CD4-positive, alpha-beta memory T cell (primary cell): Measurements from ENCODE around the gene EPHB4. TPM values are rescaled to one million over a fixed set of nuclear protein-coding genes. Genes with fewer than 3 reads are reported as not detected.
A peak's percentile ranks its signal among the peaks of the same experiment; 100 is the strongest.

ENCODE experiments used
- CTCF ChIA-PET: fragments of 350-600 bp; sonication (Branson Sonifier 250); formaldehyde crosslinking; loops from one replicate; lab custom pipeline; 2021; ENCODE audit warnings: inconsistent platforms; ENCODE audit not compliant: partially characterized antibody; lab: Charles Lee
- POLR2A ChIA-PET: fragments of 350-600 bp; sonication (Branson Sonifier 250); formaldehyde crosslinking; loops from one replicate; lab custom pipeline; 2021; ENCODE audit not compliant: partially characterized antibody; lab: Charles Lee
- DNase-seq, 5 donors: peaks; one replicate each; pipeline versions ENCODE4 v3.0.0 to v3.0.0-alpha.2; 2020 to 2022; ENCODE audit warnings: mixed read lengths in 1 of 5
- H3K27ac ChIP-seq: one replicate; pipeline ENCODE4 v1.7.0; 2013; ENCODE audit warnings: low read depth, low read length
- H3K27me3 ChIP-seq: 2 replicates; pipeline ENCODE4 v1.7.0; 2013; ENCODE audit warnings: mild to moderate bottlenecking, low read length, moderate library complexity; ENCODE audit not compliant: insufficient read depth
- H3K36me3 ChIP-seq: 2 replicates; pipeline ENCODE4 v1.7.0; 2013; ENCODE audit warnings: mild to moderate bottlenecking, low read length, moderate library complexity; ENCODE audit not compliant: insufficient read depth
- H3K4me1 ChIP-seq: 2 replicates; pipeline ENCODE4 v1.7.0; 2013; ENCODE audit warnings: mild to moderate bottlenecking, low read length, moderate library complexity; ENCODE audit not compliant: insufficient read depth
- H3K4me3 ChIP-seq, 2 donors: one replicate each; pipeline ENCODE4 v1.7.0; 2013; ENCODE audit warnings: low read length in 2 of 2, mild to moderate bottlenecking in 1 of 2
- H3K9me3 ChIP-seq, 2 donors: one replicate each; pipeline ENCODE4 v1.7.0; 2013; ENCODE audit warnings: low read length in 2 of 2, control low read depth in 1 of 2; ENCODE audit not compliant: control insufficient read depth in 1 of 2
- H3K27ac Mint-ChIP-seq, 7 donors: one replicate each; pipeline ENCODE4 v1.8.0; 2020 to 2021; ENCODE audit warnings: mixed read lengths in 7 of 7, mild to moderate bottlenecking in 6 of 7, inconsistent platforms in 3 of 7, moderate library complexity in 3 of 7
- H3K27me3 Mint-ChIP-seq, 2 donors: one replicate each; pipeline ENCODE4 v1.8.0; 2020 to 2021; ENCODE audit warnings: mixed read lengths in 2 of 2
- H3K36me3 Mint-ChIP-seq, 2 donors: one replicate each; pipeline ENCODE4 v1.8.0; 2020 to 2021; ENCODE audit warnings: mixed read lengths in 2 of 2, inconsistent platforms in 1 of 2, mild to moderate bottlenecking in 1 of 2
- H3K4me1 Mint-ChIP-seq, 4 donors: one replicate each; pipeline ENCODE4 v1.8.0; 2020 to 2021; ENCODE audit warnings: mixed read lengths in 4 of 4, mild to moderate bottlenecking in 1 of 4
- H3K4me3 Mint-ChIP-seq, 8 donors: one replicate each; pipeline ENCODE4 v1.8.0; 2020 to 2021; ENCODE audit warnings: mixed read lengths in 8 of 8, mild to moderate bottlenecking in 7 of 8, moderate library complexity in 6 of 8, inconsistent platforms in 3 of 8
- H3K9me3 Mint-ChIP-seq, 8 donors: one replicate each; pipeline ENCODE4 v1.8.0; 2020 to 2021; ENCODE audit warnings: mixed read lengths in 8 of 8, mild to moderate bottlenecking in 5 of 8, inconsistent platforms in 3 of 8, moderate library complexity in 1 of 8
- intact Hi-C: fragments of 100-400 bp; cut with micrococcal nuclease; formaldehyde crosslinking; loops from one replicate; pipeline ENCODE4 v1.15.1; 2023
- polyA plus RNA-seq, 2 donors: library from polyadenylated mRNA; unstranded; fragments of 300-500 nt; fragmentation: Illumina TruSeq; gene quantifications; one replicate each; pipeline ENCODE4 v1.2.3, GENCODE V29; 2021
- total RNA-seq, 2 experiments: library from RNA; stranded (reverse); gene quantifications; one replicate each; pipeline ENCODE4 v1.2.3, GENCODE V29; 2021

Gene EPHB4
- total and polyA plus RNA-seq, 4 experiments from 2014 or later, result 0.08 to 5.2 (median 3.3) TPM; not detected in 1

GRCh38 chr7:100837099-100837836, 9.9 kb upstream of the EPHB4 start:
- H3K36me3 Mint-ChIP-seq, result no peaks in the 10 kb centered on the region
- H3K4me3 ChIP-seq, result peak overlapping the region in 1 of 2 donors; percentile 51
- peak overlapping the region; percentile 37 for H3K27ac ChIP-seq
- H3K36me3 ChIP-seq, result no peaks in the 10 kb centered on the region
- ChIA-PET CTCF (interaction anchor here (0.6 to 1.0 kb wide), 4 partner anchors 10 to 231 kb away, joined by 3 to 5 read pairs (median 4); partner anchors contain the start of gene SLC12A9), POLR2A (interaction anchor here (0.9 kb wide), 1 partner anchor 16 kb away, joined by 5 read pairs; the partner anchor contains the start of gene SLC12A9)
- peaks cover 0 to 2% of the 10 kb centered on the region in 2 donors for H3K27me3 Mint-ChIP-seq
- peaks cover 9% of the 10 kb centered on the region for H3K4me1 ChIP-seq
- H3K9me3 Mint-ChIP-seq, result no peaks in the 10 kb centered on the region
- intact Hi-C loops, result loop anchor here (1.0 to 5.0 kb wide), 3 partner anchors 15 to 131 kb away; partner anchors contain the start of genes POP7, SLC12A9 and UFSP1
- H3K27me3 ChIP-seq, result no peaks in the 10 kb centered on the region
- peaks cover 2 to 21% (median 7%) of the 10 kb centered on the region in 4 donors for H3K4me1 Mint-ChIP-seq
- H3K4me3 Mint-ChIP-seq, result peak overlapping the region; percentile 75 to 90 (median 85)
- H3K9me3 ChIP-seq, result no peaks in the 10 kb centered on the region
- DNase-seq, result peak; percentile 57 to 71 (median 65)
- H3K27ac Mint-ChIP-seq, result peak overlapping the region; percentile 64 to 92 (median 88)

GRCh38 chr7:100836812-100837098, 9.4 kb upstream of the EPHB4 start:
- peaks cover 0 to under 1% (median 0%) of the 10 kb centered on the region in 8 donors for H3K9me3 Mint-ChIP-seq
- intact Hi-C loops, result loop anchor here (1.0 to 5.0 kb wide), 3 partner anchors 16 to 130 kb away; partner anchors contain the start of genes POP7, SLC12A9 and UFSP1
- POLR2A ChIA-PET, result no interaction called here
- no peaks in the 10 kb centered on the region for H3K36me3 Mint-ChIP-seq
- Histone ChIP-seq H3K27ac (peak overlapping the region; percentile 37), H3K4me1 (peaks cover 9% of the 10 kb centered on the region), H3K4me3 (peak overlapping the region in 1 of 2 donors; percentile 51), H3K9me3 (no peaks in the 10 kb centered on the region), H3K36me3 (no peaks in the 10 kb centered on the region), H3K27me3 (no peaks in the 10 kb centered on the region)
- peaks cover 0 to 2% of the 10 kb centered on the region in 2 donors for H3K27me3 Mint-ChIP-seq
- peaks cover 2 to 21% (median 7%) of the 10 kb centered on the region in 4 donors for H3K4me1 Mint-ChIP-seq
- peak overlapping the region; percentile 75 to 90 (median 85) for H3K4me3 Mint-ChIP-seq
- H3K27ac Mint-ChIP-seq, result peak overlapping the region in 3 of 7 donors; percentile 78 to 91 (median 88)
- CTCF ChIA-PET, result no interaction called here
- no peak for DNase-seq

GRCh38 chr7:100835903-100836811, 8.8 kb upstream of the EPHB4 start:
- ChIA-PET POLR2A (interaction anchor here (1.3 kb wide), 1 partner anchor 16 kb away, joined by 3 read pairs; the partner anchor contains the start of gene SLC12A9), CTCF (no interaction called here)
- Mint-ChIP-seq H3K9me3 (peaks cover 0 to 2% (median 0%) of the 10 kb centered on the region in 8 donors), H3K36me3 (no peaks in the 10 kb centered on the region), H3K27me3 (peaks cover 0 to 4% of the 10 kb centered on the region in 2 donors), H3K4me1 (peaks cover 2 to 21% (median 7%) of the 10 kb centered on the region in 4 donors), H3K4me3 (peak overlapping the region in 5 of 8 donors; percentile 44 to 76 (median 63)), H3K27ac (peak overlapping the region in 4 of 7 donors; percentile 36 to 89 (median 53))
- H3K4me3 ChIP-seq, result no peak overlapping the region
- no peak for DNase-seq
- no peaks in the 10 kb centered on the region for H3K36me3 ChIP-seq
- H3K4me1 ChIP-seq, result peaks cover 9% of the 10 kb centered on the region
- H3K27me3 ChIP-seq, result no peaks in the 10 kb centered on the region
- H3K27ac ChIP-seq, result no peak overlapping the region
- no peaks in the 10 kb centered on the region for H3K9me3 ChIP-seq
- intact Hi-C loops, result loop anchor here (5.0 kb wide), 1 partner anchor 51 kb away; the partner anchor contains the start of gene UFSP1

- CTCF ChIA-PET, result interaction anchor here (1.7 to 2.1 kb wide), 2 partner anchors 16 to 20 kb away, joined by 5 to 9 read pairs; partner anchors contain the start of gene SLC12A9
- peaks cover 7 to 29% (median 12%) of the 10 kb centered on the region in 4 donors for H3K4me1 Mint-ChIP-seq
- H3K36me3 Mint-ChIP-seq, result no peaks in the 10 kb centered on the region
- Histone ChIP-seq H3K27me3 (peaks cover 4% of the 10 kb centered on the region), H3K27ac (no peak overlapping the region), H3K36me3 (no peaks in the 10 kb centered on the region), H3K4me3 (no peak overlapping the region), H3K4me1 (peaks cover 19% of the 10 kb centered on the region), H3K9me3 (no peaks in the 10 kb centered on the region)
- H3K9me3 Mint-ChIP-seq, result peaks cover 0 to 2% (median 0%) of the 10 kb centered on the region in 8 donors
- POLR2A ChIA-PET, result no interaction called here
- H3K27ac Mint-ChIP-seq, result peak overlapping the region in 1 of 7 donors; percentile 17
- no peak for DNase-seq
- no peak overlapping the region for H3K4me3 Mint-ChIP-seq
- intact Hi-C loops, result no loop called here
- peaks cover 9 to 15% of the 10 kb centered on the region in 2 donors for H3K27me3 Mint-ChIP-seq
Observed at GRCh38 chr7:100832281-100832633, 4.9 kb upstream of the EPHB4 start.

- H3K4me1 ChIP-seq, result peaks cover 13% of the 10 kb centered on the region
- POLR2A ChIA-PET, result no interaction called here
- Mint-ChIP-seq H3K27ac (no peak overlapping the region), H3K4me3 (no peak overlapping the region), H3K4me1 (peaks cover 14 to 30% (median 20%) of the 10 kb centered on the region in 4 donors), H3K9me3 (peaks cover 0 to 8% (median 0%) of the 10 kb centered on the region in 8 donors), H3K27me3 (peaks cover 20 to 26% of the 10 kb centered on the region in 2 donors), H3K36me3 (peaks cover 0 to 2% of the 10 kb centered on the region in 2 donors)
- CTCF ChIA-PET, result no interaction called here
- DNase-seq, result no peak
- intact Hi-C loops, result no loop called here
- H3K9me3 ChIP-seq, result no peaks in the 10 kb centered on the region
- peaks cover 4% of the 10 kb centered on the region for H3K27me3 ChIP-seq
- H3K36me3 ChIP-seq, result no peaks in the 10 kb centered on the region
- H3K27ac ChIP-seq, result no peak overlapping the region
- no peak overlapping the region for H3K4me3 ChIP-seq
Observed at GRCh38 chr7:100830396-100830795, 3.1 kb upstream of the EPHB4 start.

- POLR2A ChIA-PET, result no interaction called here
- DNase-seq, result no peak
Observed at GRCh38 chr7:100829150-100829716, 1.9 kb upstream of the EPHB4 start.

More at GRCh38 chr7:100829150-100829716, 1.9 kb upstream of the EPHB4 start:
- H3K27ac ChIP-seq, result no peak overlapping the region
- no peak overlapping the region for H3K4me3 ChIP-seq
- intact Hi-C loops, result no loop called here
- Mint-ChIP-seq H3K36me3 (peaks cover 0 to 4% of the 10 kb centered on the region in 2 donors), H3K4me3 (peak overlapping the region in 1 of 8 donors; percentile 22), H3K27ac (no peak overlapping the region), H3K4me1 (peaks cover 14 to 29% (median 21%) of the 10 kb centered on the region in 4 donors), H3K27me3 (peaks cover 22 to 28% of the 10 kb centered on the region in 2 donors), H3K9me3 (peaks cover 0 to 8% (median 0%) of the 10 kb centered on the region in 8 donors)
- H3K4me1 ChIP-seq, result peaks cover 13% of the 10 kb centered on the region
- peaks cover 4% of the 10 kb centered on the region for H3K27me3 ChIP-seq
- CTCF ChIA-PET, result no interaction called here
- no peaks in the 10 kb centered on the region for H3K9me3 ChIP-seq
- no peaks in the 10 kb centered on the region for H3K36me3 ChIP-seq
